ENCODE data around the gene PREX1. TPM values are rescaled to one million over a fixed set of nuclear protein-coding genes. Genes with fewer than 3 reads are reported as not detected.

The PREX1 gene
- total and polyA plus RNA-seq, 2 of the 4 experiments (the other 2 are of a cell fraction): 0.67 to 0.72 TPM

DNA sequence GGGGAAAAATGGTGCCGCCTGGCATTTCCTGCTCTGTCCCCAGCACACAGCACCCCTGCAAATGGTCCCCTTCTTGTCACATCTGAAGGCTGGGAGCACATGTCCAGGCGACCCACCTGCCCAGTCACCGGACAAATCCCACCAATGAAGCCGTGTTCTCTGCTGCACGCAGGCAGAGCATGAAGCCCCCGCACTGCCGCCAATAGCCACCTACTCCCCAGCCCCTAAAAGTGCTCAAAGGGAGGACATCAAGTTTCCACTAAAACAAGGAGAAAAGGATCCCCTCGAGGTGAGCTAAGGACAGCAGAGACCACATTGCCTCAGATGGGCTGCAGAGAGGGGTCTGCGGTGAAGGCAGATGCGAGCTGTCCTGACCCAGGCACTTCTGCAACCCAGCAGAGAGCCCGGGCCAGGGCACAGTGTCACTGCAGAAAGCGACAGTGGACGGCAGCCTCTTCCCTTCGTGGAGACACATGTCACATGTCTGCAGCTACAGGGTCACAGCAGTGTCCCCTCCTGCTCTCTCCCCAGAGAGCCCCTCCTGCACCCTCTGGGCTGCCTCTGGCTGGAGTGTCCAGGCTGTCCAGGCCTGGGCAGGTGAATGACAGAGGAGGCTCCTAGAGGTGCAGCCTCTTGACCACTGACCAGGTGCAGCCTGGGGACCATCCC, 221.5 kb downstream of the PREX1 start:
- no peak overlapping the region for H3K18ac ChIP-seq (ENCODE audit: low read depth, low read length)
- H3K4me2 ChIP-seq (ENCODE audit: low read depth, low read length): no peak overlapping the region
- no peak overlapping the region for H2BK15ac ChIP-seq (ENCODE audit: low read depth, low read length)
- no peak overlapping the region for H4K5ac ChIP-seq (ENCODE audit: low read depth, low read length)
- no peak overlapping the region for H3K4me3 ChIP-seq (ENCODE audit: insufficient read depth, low read depth, low read length)
- dilution Hi-C loops (cut with HindIII; ENCODE audit: low sequenced_read_pairs, unreplicated experiment) (no loop called here), in situ Hi-C loops (cut with MboI; ENCODE audit: low sequenced_read_pairs) (no loop called here), intact Hi-C loops (cut with micrococcal nuclease) (no loop called here)
- H3K27ac ChIP-seq (ENCODE audit: insufficient read depth, low read length): no peak overlapping the region
- no peak overlapping the region for H2AK5ac ChIP-seq (ENCODE audit: low read depth, low read length)
- no peaks in the 10 kb centered on the region for H3K9me1 ChIP-seq (ENCODE audit: insufficient read depth, low read length)
- H3K23ac ChIP-seq (ENCODE audit: low read depth, low read length): no peak overlapping the region
- H3K9me3 ChIP-seq (ENCODE audit: control insufficient read depth, insufficient read depth, low read length): no peaks in the 10 kb centered on the region
- no peak overlapping the region for H4K8ac ChIP-seq (ENCODE audit: low read depth in 2 of 2, low read length in 2 of 2)
- peaks cover 19% of the 10 kb centered on the region; the same call in 1 of the 2 replicates for H3K27me3 ChIP-seq (ENCODE audit: control insufficient read depth, insufficient read depth, low read length)
- no peaks in the 10 kb centered on the region for H4K20me1 ChIP-seq (ENCODE audit: insufficient read depth, low read length)
- no peaks in the 10 kb centered on the region for H3K79me1 ChIP-seq (ENCODE audit: low read depth in 1 of 2, low read length in 2 of 2)
- no peak overlapping the region for H2BK20ac ChIP-seq (ENCODE audit: low read depth, low read length)
- no peak overlapping the region for H4K91ac ChIP-seq (ENCODE audit: insufficient read depth, low read depth, low read length)
- H3K4me1 ChIP-seq (ENCODE audit: control insufficient read depth, insufficient read depth, low read length): no peaks in the 10 kb centered on the region
- POLR2A ChIA-PET (ENCODE audit: unreplicated experiment): no interaction called here
- whole genome bisulfite sequencing, 2 experiments (ENCODE audit: extremely low coverage in 2 of 2, insufficient read length in 1 of 2): no CpG with 5 or more reads among the region's 14 CpGs
- no peak overlapping the region for H2AFZ ChIP-seq (replicated peaks; ENCODE audit: low read length, poor library complexity)
- H3K36me3 ChIP-seq (ENCODE audit: control insufficient read depth, insufficient read depth, low read length): no peaks in the 10 kb centered on the region
- no TSS peak for BruUV-seq (replicated peaks)
- H3K56ac ChIP-seq (ENCODE audit: extremely low read depth, insufficient read depth, low read length): no peak overlapping the region
- H2AK9ac ChIP-seq (replicated peaks; ENCODE audit: low read depth, low read length, poor library complexity): no peak overlapping the region
- no peak for DNase-seq
- H2BK5ac ChIP-seq (ENCODE audit: low read depth, low read length, poor library complexity, severe bottlenecking): no peak overlapping the region
- H2BK120ac ChIP-seq (ENCODE audit: low read depth, low read length): no peak overlapping the region
- H3K14ac ChIP-seq (replicated peaks; ENCODE audit: low read depth, low read length): no peak overlapping the region
- no peak for TF ChIP-seq CEBPB (IDR thresholded peaks at IDR 0.05; ENCODE audit: low read depth, low read length)
- no peak for TF ChIP-seq MAFK (IDR thresholded peaks at IDR 0.05; ENCODE audit: low read depth, low read length)
- TF ChIP-seq BHLHE40 (IDR thresholded peaks at IDR 0.05; ENCODE audit: low read depth, low read length): no peak
- TF ChIP-seq MAZ (IDR thresholded peaks at IDR 0.05; ENCODE audit: borderline replicate concordance, low read depth, low read length): no peak
- TF ChIP-seq USF2 (IDR thresholded peaks at IDR 0.05; ENCODE audit: low read depth, low read length): no peak
- TF ChIP-seq CHD1 (IDR thresholded peaks at IDR 0.05; ENCODE audit: low read depth, low read length): no peak
- no peak for TF ChIP-seq MXI1 (IDR thresholded peaks at IDR 0.05; ENCODE audit: borderline replicate concordance, low read depth, low read length)
- no peak overlapping the region for H3K9ac ChIP-seq (ENCODE audit: low read depth, low read length)
- H3K4ac ChIP-seq (ENCODE audit: low read depth, low read length): no peak overlapping the region
- no peak for ATAC-seq (ENCODE audit: low read depth)
- CTCF ChIA-PET: no interaction called here
